Inflammatory macrophage treated with lipopolysaccharide for 4 hours (primary cell): ENCODE data around the gene IL1RAPL2.
"Not testable (repeated sequence)": the region's sequence is repeated elsewhere in the genome, so short reads cannot be mapped to it uniquely, and the experiment has no call there.

Source experiments
- DNase-seq: peaks from one replicate; pipeline ENCODE4 v3.0.0-alpha.2; 2020

Gene IL1RAPL2

GRCh38 chrX:104863466-104863865, 297.5 kb downstream of the IL1RAPL2 start:
- DNase-seq = no peak

DNA sequence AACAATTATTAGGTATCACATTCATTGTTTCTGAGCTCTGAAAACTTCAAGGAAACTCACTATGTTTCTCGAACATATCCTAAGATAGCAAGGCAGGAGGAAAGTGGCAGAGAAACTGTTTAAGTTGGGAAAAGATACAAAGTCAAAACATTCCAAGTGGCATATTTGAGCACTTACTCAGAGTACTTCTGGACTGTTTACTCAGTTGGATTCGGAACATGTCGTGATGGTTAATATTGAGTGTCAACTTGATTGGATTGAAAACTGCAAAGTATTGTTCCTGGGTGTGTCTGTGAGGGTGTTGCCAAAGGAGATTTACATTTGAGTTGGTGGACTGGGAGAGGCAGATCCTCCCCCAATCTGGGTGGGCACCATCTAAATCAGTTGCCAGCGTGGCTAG, 298.3 kb downstream of the IL1RAPL2 start:
- no peak for DNase-seq

DNA sequence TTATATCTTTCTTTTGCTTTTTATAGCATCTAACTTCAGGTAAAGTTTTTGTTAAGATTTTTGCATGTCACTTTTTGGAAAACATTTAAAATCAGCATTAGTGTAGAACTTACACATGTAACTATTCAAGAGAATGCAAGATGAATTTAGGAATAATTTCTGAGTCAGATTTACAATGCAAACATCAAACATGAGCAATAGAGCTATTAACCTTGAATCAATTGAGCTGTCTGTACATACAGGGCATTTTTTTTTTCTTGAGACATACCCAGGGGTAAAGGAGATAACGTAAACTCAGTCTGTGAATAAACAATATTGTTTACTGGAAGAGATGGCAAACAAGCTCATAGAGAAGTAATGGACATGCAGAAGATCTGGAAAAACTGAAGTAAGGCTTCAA, 311.5 kb downstream of the IL1RAPL2 start:
- DNase-seq = no peak

- no peak for DNase-seq
Observed at GRCh38 chrX:104902070-104902469, 336.1 kb downstream of the IL1RAPL2 start.

- not testable (repeated sequence) for DNase-seq
Observed at GRCh38 chrX:104909694-104910093, 343.7 kb downstream of the IL1RAPL2 start.

DNA sequence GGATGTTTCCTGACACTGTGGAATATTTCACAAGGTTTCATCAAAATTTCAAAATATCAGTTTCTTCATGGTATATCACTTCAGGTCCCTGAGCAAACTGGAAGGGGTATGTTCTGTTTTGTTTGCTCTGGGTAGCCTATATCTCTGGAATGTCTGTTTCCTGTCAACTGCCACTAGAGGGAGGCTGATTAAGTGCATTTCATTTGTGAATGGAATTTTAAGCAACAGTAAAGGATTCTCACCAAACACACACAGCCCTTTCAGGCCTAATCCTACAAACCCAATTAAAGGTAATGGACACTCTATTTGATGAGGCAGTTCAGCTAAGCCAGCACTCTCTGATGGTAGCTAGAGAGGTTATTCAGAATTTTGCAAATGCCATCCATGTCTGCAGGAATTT, 347.3 kb downstream of the IL1RAPL2 start:
- no peak for DNase-seq

DNA sequence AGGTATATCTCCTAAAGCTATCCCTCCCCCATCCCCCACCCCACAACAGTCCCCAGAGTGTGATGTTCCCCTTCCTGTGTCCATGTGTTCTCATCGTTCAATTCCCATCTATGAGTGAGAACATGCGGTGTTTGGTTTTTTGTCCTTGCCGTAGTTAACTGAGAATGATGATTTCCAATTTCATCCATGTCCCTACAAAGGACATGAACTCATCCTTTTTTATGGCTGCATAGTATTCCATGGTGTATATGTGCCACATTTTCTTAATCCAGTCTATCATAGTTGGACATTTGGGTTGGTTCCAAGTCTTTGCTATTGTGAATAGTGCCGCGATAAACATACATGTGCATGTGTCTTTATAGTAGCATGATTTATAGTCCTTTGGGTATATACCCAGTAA, 348.7 kb downstream of the IL1RAPL2 start:
- DNase-seq = not testable (repeated sequence)

GRCh38 chrX:104918122-104918521, 352.1 kb downstream of the IL1RAPL2 start:
- no peak for DNase-seq

DNA sequence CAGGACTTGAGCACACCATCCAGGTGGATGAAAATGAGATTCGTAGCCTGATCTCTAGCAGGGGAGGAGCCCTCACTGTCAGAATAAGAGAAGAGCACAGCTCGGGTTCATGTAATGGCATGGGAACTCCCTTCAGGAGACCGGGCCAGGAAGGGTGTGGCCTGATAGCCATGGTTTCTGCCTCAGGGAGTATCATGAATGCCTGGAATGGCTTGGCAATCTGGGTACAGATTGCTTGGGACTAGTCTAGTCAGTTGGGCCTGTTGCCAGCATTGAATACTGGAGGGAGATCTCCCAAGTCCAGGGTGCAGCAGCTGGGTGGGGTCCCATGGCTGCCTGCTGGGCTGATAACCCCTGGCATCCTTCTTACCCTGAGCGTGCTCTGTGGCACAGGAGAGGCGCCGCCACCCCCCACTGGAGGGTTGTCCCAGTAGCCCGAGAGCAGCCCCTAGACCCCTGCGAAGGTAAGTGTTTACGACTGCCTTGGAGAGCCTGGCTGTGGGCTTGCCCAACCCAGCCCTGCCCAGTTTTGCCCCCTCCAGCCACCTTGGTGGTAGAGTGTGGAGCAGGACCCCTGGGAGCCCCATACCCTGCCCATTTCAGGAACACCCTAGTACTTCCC, 355.7 kb downstream of the IL1RAPL2 start:
- no peak for DNase-seq

GRCh38 chrX:104922206-104922621, 356.2 kb downstream of the IL1RAPL2 start:
- peak; percentile 59 for DNase-seq

- no peak for DNase-seq
Observed at GRCh38 chrX:104929324-104929723, 363.3 kb downstream of the IL1RAPL2 start.

DNA sequence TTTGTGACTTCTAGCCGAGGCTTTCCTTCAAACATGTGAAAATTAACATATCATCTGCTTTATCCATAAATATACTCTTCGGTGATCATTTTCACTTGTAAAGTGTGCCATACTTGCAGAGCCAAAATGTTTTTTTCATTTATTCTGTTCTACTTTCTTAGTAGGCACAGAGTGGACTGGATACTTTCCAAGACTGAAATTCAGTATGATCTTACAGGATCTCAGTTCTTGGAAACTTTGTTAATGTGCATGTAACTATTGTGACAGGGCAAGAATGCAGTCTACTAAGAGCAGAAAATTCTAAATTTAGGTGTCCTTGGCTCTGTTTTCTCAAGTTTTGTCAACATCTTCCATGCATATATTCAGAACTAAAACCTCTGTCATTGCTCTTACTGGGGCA, 369.6 kb downstream of the IL1RAPL2 start:
- no peak for DNase-seq

DNA sequence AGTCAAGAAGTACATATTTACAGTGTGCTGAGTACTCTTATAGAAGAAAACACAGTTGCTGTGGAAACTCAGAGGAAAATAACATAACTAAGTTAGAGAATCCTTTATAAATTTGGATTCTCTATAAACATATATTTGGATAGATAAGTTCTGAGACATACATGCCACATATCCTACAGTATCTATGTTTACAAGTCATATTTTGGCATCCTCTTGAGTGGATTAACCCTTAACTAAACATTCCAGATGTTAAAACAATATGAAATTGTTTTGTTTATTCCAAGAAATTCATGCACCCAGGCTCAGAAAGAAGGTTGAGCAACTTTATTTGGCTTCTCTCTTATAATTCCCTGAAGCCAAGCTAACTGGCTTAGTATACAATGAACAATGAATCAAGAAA, 387.3 kb downstream of the IL1RAPL2 start:
- no peak for DNase-seq

- no peak for DNase-seq
Observed at GRCh38 chrX:104961926-104962325, 395.9 kb downstream of the IL1RAPL2 start.

- DNase-seq = no peak
Observed at GRCh38 chrX:104968241-104968640, 402.2 kb downstream of the IL1RAPL2 start.

GRCh38 chrX:104972737-104973136, 406.7 kb downstream of the IL1RAPL2 start:
- no peak for DNase-seq

DNA sequence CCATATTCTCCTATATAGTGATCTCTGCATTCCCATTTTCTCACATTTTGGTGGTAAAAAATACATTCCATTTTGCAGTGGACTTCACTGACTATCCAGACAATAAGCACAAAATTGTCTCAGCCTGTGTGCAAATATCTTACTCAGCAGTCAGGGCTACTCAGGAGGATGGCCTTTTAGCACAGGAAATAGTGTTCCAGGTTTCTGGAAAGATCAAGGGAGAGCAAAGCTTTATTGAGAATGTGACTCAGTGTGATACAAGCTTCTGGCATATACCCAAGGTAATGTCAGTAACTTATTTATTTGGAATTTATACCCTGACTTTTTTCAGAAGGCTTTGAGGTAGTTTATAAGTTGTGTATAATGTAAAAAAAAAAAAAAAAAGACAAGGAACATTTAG, 421.1 kb downstream of the IL1RAPL2 start:
- no peak for DNase-seq

- no peak for DNase-seq
Observed at GRCh38 chrX:104988038-104988437, 422.0 kb downstream of the IL1RAPL2 start.

- DNase-seq = no peak
Observed at GRCh38 chrX:104995546-104995945, 429.5 kb downstream of the IL1RAPL2 start.

- no peak for DNase-seq
Observed at GRCh38 chrX:105006103-105006502, 440.1 kb downstream of the IL1RAPL2 start.

- DNase-seq = no peak
Observed at GRCh38 chrX:105006996-105007395, 441.0 kb downstream of the IL1RAPL2 start.

- DNase-seq = no peak
Observed at GRCh38 chrX:105013719-105014118, 447.7 kb downstream of the IL1RAPL2 start.

DNA sequence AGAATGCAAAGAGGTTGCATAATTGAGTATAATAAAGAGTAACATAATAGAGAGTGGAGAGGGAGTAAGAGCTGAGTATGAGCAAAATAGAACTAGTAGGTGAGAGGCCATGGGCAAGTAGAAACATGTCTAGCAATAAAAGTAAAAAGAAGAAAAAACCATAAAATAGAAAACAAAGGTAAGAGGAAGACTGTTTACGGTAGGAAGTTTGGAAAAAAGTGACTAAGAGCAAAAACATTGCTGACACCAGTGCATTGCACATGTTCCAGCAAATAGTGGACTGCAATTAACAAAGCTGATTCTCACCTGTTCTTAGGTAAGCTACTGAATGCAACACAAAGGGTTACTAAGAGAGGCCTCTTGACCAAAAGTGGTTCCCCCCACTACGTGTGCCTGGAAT, 451.6 kb downstream of the IL1RAPL2 start:
- no peak for DNase-seq

DNA sequence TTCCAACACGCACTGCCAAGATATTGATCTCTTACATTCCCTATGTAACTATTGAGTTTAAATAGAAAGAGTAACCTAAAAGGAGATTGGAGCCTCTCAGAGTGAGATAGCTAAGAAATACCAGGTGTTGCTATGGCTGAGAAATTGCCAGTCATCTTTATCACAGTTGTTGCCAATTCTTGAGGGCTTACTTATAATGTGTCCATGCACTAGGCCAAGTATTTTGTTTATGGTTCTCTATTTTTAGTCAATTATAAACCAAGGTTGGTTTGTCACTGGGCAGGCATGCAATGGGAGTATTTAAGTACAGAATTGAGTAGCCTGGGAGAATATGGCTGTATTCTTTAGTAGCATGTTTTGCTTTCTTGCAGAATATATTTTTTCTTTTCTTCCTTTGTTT, 452.9 kb downstream of the IL1RAPL2 start:
- no peak for DNase-seq

DNA sequence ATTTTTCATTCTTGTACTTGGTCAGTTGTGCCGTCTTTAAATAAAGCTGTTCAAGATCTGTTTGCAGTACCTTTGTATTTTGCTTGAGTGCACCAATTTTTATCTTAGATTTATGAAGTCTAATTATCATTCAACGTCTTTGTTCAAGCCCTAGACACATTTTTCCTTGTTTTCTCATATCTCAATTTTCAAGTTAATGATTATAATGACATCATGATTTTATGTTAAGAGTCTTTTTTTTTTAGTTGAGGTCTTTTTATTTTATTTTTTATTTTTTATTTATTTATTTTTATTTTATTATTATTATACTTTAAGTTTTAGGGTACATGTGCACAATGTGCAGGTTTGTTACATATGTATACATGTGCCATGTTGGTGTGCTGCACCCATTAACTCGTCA, 463.0 kb downstream of the IL1RAPL2 start:
- not testable (repeated sequence) for DNase-seq
